ENCODE measurements around the gene GPR84.
A peak's percentile ranks its signal among the peaks of the same experiment; 100 is the strongest.

GPR84 gene

GRCh38 chr12:54368709-54369596 is 4.7 kb upstream of the GPR84 start:
- Histone ChIP-seq H3K4me1 (ENCODE audit: control insufficient read depth, low read length) (peaks cover 34% of the 10 kb centered on the region), H3K36me3 (ENCODE audit: control insufficient read depth, low read length) (no peaks in the 10 kb centered on the region), H3K9me2 (replicated peaks; ENCODE audit: control insufficient read depth, low read length) (no peaks in the 10 kb centered on the region), H4K20me1 (ENCODE audit: control insufficient read depth, insufficient read depth, low read depth, low read length) (no peaks in the 10 kb centered on the region), H3K9me3 (ENCODE audit: control insufficient read depth, insufficient read depth, low read length) (no peaks in the 10 kb centered on the region), H3K27me3 (ENCODE audit: control insufficient read depth, low read length) (0 out of 2 replicates have a peak, but pooled peaks cover 3% of the 10 kb centered on the region), H3F3A (ENCODE audit: control insufficient read depth, insufficient read depth) (peaks cover 3% of the 10 kb centered on the region; the same call in 1 of the 2 replicates), H3K27ac (ENCODE audit: low read depth, low read length) (no peak overlapping the region), H3K4me3 (ENCODE audit: low read length) (peak overlapping the region; percentile 42), H3K4me2 (ENCODE audit: low read length) (peak overlapping the region; percentile 55), H3K79me2 (ENCODE audit: control insufficient read depth, low read length) (no peaks in the 10 kb centered on the region)
- TF ChIP-seq EZH2phosphoT487 (IDR thresholded peaks at IDR 0.05; ENCODE audit: borderline replicate concordance, low read length) (no peak), CTCF (IDR thresholded peaks at IDR 0.05; ENCODE audit: low read depth, low read length, poor library complexity, severe bottlenecking) (peak; percentile 92)

- Histone ChIP-seq H3K9me3 (ENCODE audit: control insufficient read depth, insufficient read depth, low read length) (no peaks in the 10 kb centered on the region), H4K20me1 (ENCODE audit: control insufficient read depth, insufficient read depth, low read depth, low read length) (no peaks in the 10 kb centered on the region), H3K4me2 (ENCODE audit: low read length) (peak overlapping the region; percentile 55), H3K4me3 (ENCODE audit: low read length) (peak overlapping the region; percentile 42), H3K9me2 (replicated peaks; ENCODE audit: control insufficient read depth, low read length) (no peaks in the 10 kb centered on the region), H3K4me1 (ENCODE audit: control insufficient read depth, low read length) (peaks cover 35% of the 10 kb centered on the region), H3K27ac (ENCODE audit: low read depth, low read length) (no peak overlapping the region), H3K79me2 (ENCODE audit: control insufficient read depth, low read length) (no peaks in the 10 kb centered on the region), H3K36me3 (ENCODE audit: control insufficient read depth, low read length) (no peaks in the 10 kb centered on the region), H3F3A (ENCODE audit: control insufficient read depth, insufficient read depth) (peaks cover 3% of the 10 kb centered on the region; the same call in 1 of the 2 replicates), H3K27me3 (ENCODE audit: control insufficient read depth, low read length) (0 out of 2 replicates have a peak, but pooled peaks cover 3% of the 10 kb centered on the region)
- TF ChIP-seq EZH2phosphoT487 (IDR thresholded peaks at IDR 0.05; ENCODE audit: borderline replicate concordance, low read length) (no peak), CTCF (IDR thresholded peaks at IDR 0.05; ENCODE audit: low read depth, low read length, poor library complexity, severe bottlenecking) (no peak)
Observed at GRCh38 chr12:54368025-54368708, 3.9 kb upstream of the GPR84 start.

- no peaks in the 10 kb centered on the region for H3K9me3 ChIP-seq (ENCODE audit: control insufficient read depth, insufficient read depth, low read length)
- TF ChIP-seq EZH2phosphoT487 (IDR thresholded peaks at IDR 0.05; ENCODE audit: borderline replicate concordance, low read length) (no peak), CTCF (IDR thresholded peaks at IDR 0.05; ENCODE audit: low read depth, low read length, poor library complexity, severe bottlenecking) (no peak)
- no peaks in the 10 kb centered on the region; the same call in 1 of the 2 replicates for H3K79me2 ChIP-seq (ENCODE audit: control insufficient read depth, low read length)
- H3K4me1 ChIP-seq (ENCODE audit: control insufficient read depth, low read length): peaks cover 35% of the 10 kb centered on the region
- H3K4me2 ChIP-seq (ENCODE audit: low read length): no peak overlapping the region
- H3K9me2 ChIP-seq (replicated peaks; ENCODE audit: control insufficient read depth, low read length): no peaks in the 10 kb centered on the region
- H3K27ac ChIP-seq (ENCODE audit: low read depth, low read length): no peak overlapping the region
- H3K36me3 ChIP-seq (ENCODE audit: control insufficient read depth, low read length): 0 out of 2 replicates have a peak, but pooled peaks cover 2% of the 10 kb centered on the region
- no peak overlapping the region for H3K4me3 ChIP-seq (ENCODE audit: low read length)
- peaks cover 6% of the 10 kb centered on the region; the same call in 1 of the 2 replicates for H3F3A ChIP-seq (ENCODE audit: control insufficient read depth, insufficient read depth)
- H4K20me1 ChIP-seq (ENCODE audit: control insufficient read depth, insufficient read depth, low read depth, low read length): no peaks in the 10 kb centered on the region
- 0 out of 2 replicates have a peak, but pooled peaks cover 3% of the 10 kb centered on the region for H3K27me3 ChIP-seq (ENCODE audit: control insufficient read depth, low read length)
Observed at GRCh38 chr12:54363618-54364017, 668 bp downstream of the GPR84 start.

Data from DOHH2 (cell line).